SK-N-MC (cell line): Measurements from ENCODE around the gene RINL.

Experiments
- DNase-seq: peaks from one replicate; pipeline ENCODE4 v3.0.0-alpha.2; 2011; ENCODE audit warnings: low read depth, low spot score
- H3K27ac ChIP-seq: fragments of 200-600 bp; sonication (generic); 2 replicates; pipeline ENCODE4 v1.5.1; 2016; ENCODE audit warnings: mixed run types
- H3K36me3 ChIP-seq: fragments of 200-600 bp; sonication (generic); 2 replicates; pipeline ENCODE4 v1.6.1; 2017; ENCODE audit warnings: antibody characterized with exemption, low read length, mixed read lengths; ENCODE audit not compliant: insufficient read depth
- H3K4me3 ChIP-seq: fragments of 200-600 bp; sonication (generic); 2 replicates; pipeline ENCODE4 v1.5.1; 2016
- H3K9ac ChIP-seq: fragments of 200-600 bp; sonication (generic); 2 replicates; pipeline ENCODE4 v1.8.0; 2017; ENCODE audit warnings: mixed run types, mixed read lengths; ENCODE audit not compliant: insufficient read length
- H3K9me3 ChIP-seq: fragments of 200-600 bp; sonication (generic); 2 replicates; pipeline ENCODE4 v1.6.1; 2017; ENCODE audit warnings: low read depth, mild to moderate bottlenecking, antibody characterized with exemption, low read length, moderate library complexity, mixed read lengths
- EZH2 ChIP-seq: fragments of 200-600 bp; sonication (generic); IDR thresholded peaks from one replicate; pipeline ENCODE4 v1.6.1; 2017; ENCODE audit warnings: antibody characterized with exemption
- FOXP2 ChIP-seq: optimal IDR thresholded peaks from 2 replicates; pipeline ENCODE3; 2011; ENCODE audit warnings: mild to moderate bottlenecking, moderate library complexity; ENCODE audit not compliant: insufficient read depth; ENCODE audit errors: extremely low read length, control extremely low read depth
- POLR2AphosphoS5 ChIP-seq: IDR thresholded peaks from 2 replicates; pipeline ENCODE4 v1.6.1; 2012; ENCODE audit warnings: mild to moderate bottlenecking, low read depth, low read length, borderline replicate concordance

Gene RINL

GRCh38 chr19:38917921-38918491, 39.9 kb upstream of the RINL start:
- no peak for DNase-seq
- Histone ChIP-seq H3K4me3 (no peak overlapping the region), H3K27ac (no peak overlapping the region), H3K9ac (no peak overlapping the region), H3K36me3 (peaks cover 13% of the 10 kb centered on the region), H3K9me3 (no peaks in the 10 kb centered on the region)
- TF ChIP-seq FOXP2 (no peak), EZH2 (no peak), POLR2AphosphoS5 (no peak)

GRCh38 chr19:38917516-38917915, 39.4 kb upstream of the RINL start:
- no peak for DNase-seq
- no peak overlapping the region for H3K4me3 ChIP-seq
- peaks cover 13% of the 10 kb centered on the region for H3K36me3 ChIP-seq
- no peak for TF ChIP-seq POLR2AphosphoS5
- TF ChIP-seq FOXP2 = no peak
- no peak for TF ChIP-seq EZH2
- H3K9me3 ChIP-seq = no peaks in the 10 kb centered on the region
- H3K27ac ChIP-seq = no peak overlapping the region
- no peak overlapping the region for H3K9ac ChIP-seq

- Histone ChIP-seq H3K9ac (no peak overlapping the region), H3K36me3 (no peaks in the 10 kb centered on the region), H3K27ac (no peak overlapping the region), H3K4me3 (no peak overlapping the region), H3K9me3 (no peaks in the 10 kb centered on the region)
- DNase-seq = no peak
- TF ChIP-seq FOXP2 = no peak
- TF ChIP-seq EZH2 = no peak
- TF ChIP-seq POLR2AphosphoS5 = no peak
Observed at GRCh38 chr19:38915329-38916321, 37.5 kb upstream of the RINL start.

- TF ChIP-seq FOXP2 = no peak
- TF ChIP-seq POLR2AphosphoS5 = no peak
- no peak for TF ChIP-seq EZH2
- Histone ChIP-seq H3K4me3 (no peak overlapping the region), H3K36me3 (no peaks in the 10 kb centered on the region), H3K9me3 (no peaks in the 10 kb centered on the region), H3K27ac (no peak overlapping the region), H3K9ac (no peak overlapping the region)
- DNase-seq = no peak
Observed at GRCh38 chr19:38913958-38914357, 35.9 kb upstream of the RINL start.

- H3K27ac ChIP-seq = no peak overlapping the region
- H3K9me3 ChIP-seq = no peaks in the 10 kb centered on the region
- TF ChIP-seq EZH2 = no peak
- no peak for TF ChIP-seq POLR2AphosphoS5
- no peak for TF ChIP-seq FOXP2
- no peak for DNase-seq
- no peak overlapping the region for H3K9ac ChIP-seq
- H3K36me3 ChIP-seq = no peaks in the 10 kb centered on the region; the same call in 1 of the 2 replicates
- H3K4me3 ChIP-seq = no peak overlapping the region
Observed at GRCh38 chr19:38912600-38913514, 34.8 kb upstream of the RINL start.

GRCh38 chr19:38911388-38912001, 33.4 kb upstream of the RINL start:
- H3K4me3 ChIP-seq = no peak overlapping the region
- peaks cover 11% of the 10 kb centered on the region; the same call in 1 of the 2 replicates for H3K36me3 ChIP-seq
- H3K9me3 ChIP-seq = no peaks in the 10 kb centered on the region
- DNase-seq = no peak
- H3K27ac ChIP-seq = no peak overlapping the region
- H3K9ac ChIP-seq = no peak overlapping the region
- TF ChIP-seq POLR2AphosphoS5 (no peak), FOXP2 (no peak), EZH2 (no peak)

- TF ChIP-seq EZH2 = no peak
- no peak for TF ChIP-seq FOXP2
- no peak for TF ChIP-seq POLR2AphosphoS5
- peaks cover 14% of the 10 kb centered on the region; the same call in 1 of the 2 replicates for H3K36me3 ChIP-seq
- H3K9me3 ChIP-seq = no peaks in the 10 kb centered on the region
- H3K27ac ChIP-seq = no peak overlapping the region
- no peak overlapping the region for H3K9ac ChIP-seq
- DNase-seq = no peak
- H3K4me3 ChIP-seq = no peak overlapping the region
Observed at GRCh38 chr19:38910488-38910887, 32.4 kb upstream of the RINL start.
